ENCODE results near the gene AFAP1L2. TPM values are rescaled to one million over a fixed set of nuclear protein-coding genes. Genes with fewer than 3 reads are reported as not detected.
A peak's percentile ranks its signal among the peaks of the same experiment; 100 is the strongest.

The AFAP1L2 gene
- total RNA-seq, 1 experiment from 2014 or later: 170 TPM

DNA sequence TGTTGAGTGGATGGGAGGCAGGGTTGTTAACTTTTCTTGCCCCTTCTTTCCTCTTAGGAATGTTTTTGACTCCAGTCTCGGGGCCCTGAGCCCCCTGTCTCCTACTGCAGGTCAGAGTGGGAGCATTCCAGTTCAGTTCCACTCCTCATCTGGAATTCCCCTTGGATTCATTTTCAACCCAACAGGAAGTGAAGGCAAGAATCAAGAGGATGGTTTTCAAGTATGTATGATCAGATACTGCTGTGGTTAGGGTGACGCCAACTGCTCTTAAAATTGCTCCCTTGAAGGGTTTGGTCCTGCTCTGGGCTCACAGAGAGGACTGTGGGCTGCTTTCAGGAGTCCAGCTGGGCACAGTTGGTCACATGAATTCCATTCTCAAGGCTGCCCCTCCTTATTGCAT is 143.2 kb downstream of the AFAP1L2 start:
- CTCF ChIA-PET: no interaction called here
- POLR2A ChIA-PET: no interaction called here
- Histone ChIP-seq H3K9me3 (ENCODE audit: control insufficient read depth, insufficient read depth, low read depth, low read length) (no peaks in the 10 kb centered on the region), H3K27me3 (ENCODE audit: control insufficient read depth, insufficient read depth, low read length) (no peaks in the 10 kb centered on the region), H3K4me3 (ENCODE audit: low read depth in 2 of 2, low read length in 2 of 2) (no peak overlapping the region), H3K4me1 (ENCODE audit: control insufficient read depth, insufficient read depth, low read length) (peaks cover 7% of the 10 kb centered on the region; the same call in 1 of the 2 replicates), H3K36me3 (ENCODE audit: control insufficient read depth, insufficient read depth, low read length) (no peaks in the 10 kb centered on the region), H3K27ac (ENCODE audit: low read length) (no peak overlapping the region)
- peak; percentile 58; the same call in 1 of the 2 replicates for ATAC-seq
- in situ Hi-C loops (cut with HindIII; ENCODE audit: low pct_unique_long_range_greater_than_20kb, low sequenced_read_pairs): no loop called here
- no TSS peak for BruUV-seq (replicated peaks)
- TF ChIP-seq TCF7L2 (IDR thresholded peaks at IDR 0.05; ENCODE audit: low read depth, low read length): no peak
- TF ChIP-seq, protein P1, sequence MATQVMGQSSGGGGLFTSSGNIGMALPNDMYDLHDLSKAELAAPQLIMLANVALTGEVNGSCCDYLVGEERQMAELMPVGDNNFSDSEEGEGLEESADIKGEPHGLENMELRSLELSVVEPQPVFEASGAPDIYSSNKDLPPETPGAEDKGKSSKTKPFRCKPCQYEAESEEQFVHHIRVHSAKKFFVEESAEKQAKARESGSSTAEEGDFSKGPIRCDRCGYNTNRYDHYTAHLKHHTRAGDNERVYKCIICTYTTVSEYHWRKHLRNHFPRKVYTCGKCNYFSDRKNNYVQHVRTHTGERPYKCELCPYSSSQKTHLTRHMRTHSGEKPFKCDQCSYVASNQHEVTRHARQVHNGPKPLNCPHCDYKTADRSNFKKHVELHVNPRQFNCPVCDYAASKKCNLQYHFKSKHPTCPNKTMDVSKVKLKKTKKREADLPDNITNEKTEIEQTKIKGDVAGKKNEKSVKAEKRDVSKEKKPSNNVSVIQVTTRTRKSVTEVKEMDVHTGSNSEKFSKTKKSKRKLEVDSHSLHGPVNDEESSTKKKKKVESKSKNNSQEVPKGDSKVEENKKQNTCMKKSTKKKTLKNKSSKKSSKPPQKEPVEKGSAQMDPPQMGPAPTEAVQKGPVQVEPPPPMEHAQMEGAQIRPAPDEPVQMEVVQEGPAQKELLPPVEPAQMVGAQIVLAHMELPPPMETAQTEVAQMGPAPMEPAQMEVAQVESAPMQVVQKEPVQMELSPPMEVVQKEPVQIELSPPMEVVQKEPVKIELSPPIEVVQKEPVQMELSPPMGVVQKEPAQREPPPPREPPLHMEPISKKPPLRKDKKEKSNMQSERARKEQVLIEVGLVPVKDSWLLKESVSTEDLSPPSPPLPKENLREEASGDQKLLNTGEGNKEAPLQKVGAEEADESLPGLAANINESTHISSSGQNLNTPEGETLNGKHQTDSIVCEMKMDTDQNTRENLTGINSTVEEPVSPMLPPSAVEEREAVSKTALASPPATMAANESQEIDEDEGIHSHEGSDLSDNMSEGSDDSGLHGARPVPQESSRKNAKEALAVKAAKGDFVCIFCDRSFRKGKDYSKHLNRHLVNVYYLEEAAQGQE (IDR thresholded peaks at IDR 0.05; ENCODE audit: insufficient read depth in 1 of 2, low read depth in 2 of 2, low read length in 1 of 2): no peak
- TF ChIP-seq, protein P2, sequence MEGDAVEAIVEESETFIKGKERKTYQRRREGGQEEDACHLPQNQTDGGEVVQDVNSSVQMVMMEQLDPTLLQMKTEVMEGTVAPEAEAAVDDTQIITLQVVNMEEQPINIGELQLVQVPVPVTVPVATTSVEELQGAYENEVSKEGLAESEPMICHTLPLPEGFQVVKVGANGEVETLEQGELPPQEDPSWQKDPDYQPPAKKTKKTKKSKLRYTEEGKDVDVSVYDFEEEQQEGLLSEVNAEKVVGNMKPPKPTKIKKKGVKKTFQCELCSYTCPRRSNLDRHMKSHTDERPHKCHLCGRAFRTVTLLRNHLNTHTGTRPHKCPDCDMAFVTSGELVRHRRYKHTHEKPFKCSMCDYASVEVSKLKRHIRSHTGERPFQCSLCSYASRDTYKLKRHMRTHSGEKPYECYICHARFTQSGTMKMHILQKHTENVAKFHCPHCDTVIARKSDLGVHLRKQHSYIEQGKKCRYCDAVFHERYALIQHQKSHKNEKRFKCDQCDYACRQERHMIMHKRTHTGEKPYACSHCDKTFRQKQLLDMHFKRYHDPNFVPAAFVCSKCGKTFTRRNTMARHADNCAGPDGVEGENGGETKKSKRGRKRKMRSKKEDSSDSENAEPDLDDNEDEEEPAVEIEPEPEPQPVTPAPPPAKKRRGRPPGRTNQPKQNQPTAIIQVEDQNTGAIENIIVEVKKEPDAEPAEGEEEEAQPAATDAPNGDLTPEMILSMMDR (IDR thresholded peaks at IDR 0.05): no peak
- no peak for TF ChIP-seq SIN3A (IDR thresholded peaks at IDR 0.05; ENCODE audit: borderline replicate concordance, insufficient read depth, low read depth, low read length)
- TF ChIP-seq POLR2AphosphoS5 (IDR thresholded peaks at IDR 0.05; ENCODE audit: low read depth, low read length): no peak
- DNase-seq (ENCODE audit: low read depth, low spot score): no peak
- intact Hi-C loops (cut with micrococcal nuclease; ENCODE audit: unreplicated experiment): no loop called here

DNA sequence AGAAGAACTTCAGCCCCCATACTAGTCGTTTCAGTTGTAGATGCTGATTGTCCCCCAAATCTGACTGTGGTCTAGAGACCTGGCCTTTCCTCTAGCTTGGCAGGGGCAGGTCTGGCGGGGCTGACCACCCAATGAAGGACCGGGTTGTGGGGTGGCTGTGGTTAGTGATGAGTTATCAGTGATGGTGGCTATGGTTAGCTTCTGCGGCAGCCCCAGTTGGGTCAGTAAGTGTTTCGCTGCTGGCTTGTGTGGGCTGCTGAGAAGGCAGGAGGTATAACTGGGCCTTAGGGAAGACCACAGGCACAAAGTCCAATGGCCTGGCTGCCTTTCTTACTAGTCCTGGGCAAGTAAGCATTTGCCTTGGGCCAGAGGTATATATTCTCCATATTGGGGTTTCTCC is 143.9 kb downstream of the AFAP1L2 start:
- DNase-seq (ENCODE audit: low read depth, low spot score) (no peak), ATAC-seq (no peak)
- ChIA-PET POLR2A (no interaction called here), CTCF (no interaction called here)
- in situ Hi-C loops (cut with HindIII; ENCODE audit: low pct_unique_long_range_greater_than_20kb, low sequenced_read_pairs) (no loop called here), intact Hi-C loops (cut with micrococcal nuclease; ENCODE audit: unreplicated experiment) (no loop called here)
- no TSS peak for BruUV-seq (replicated peaks)
- H3K9me3 ChIP-seq (ENCODE audit: control insufficient read depth, insufficient read depth, low read depth, low read length): no peaks in the 10 kb centered on the region
- no peak overlapping the region for H3K27ac ChIP-seq (ENCODE audit: low read length)
- no peaks in the 10 kb centered on the region for H3K27me3 ChIP-seq (ENCODE audit: control insufficient read depth, insufficient read depth, low read length)
- no peak overlapping the region for H3K4me3 ChIP-seq (ENCODE audit: low read depth in 2 of 2, low read length in 2 of 2)
- peaks cover 7% of the 10 kb centered on the region; the same call in 1 of the 2 replicates for H3K4me1 ChIP-seq (ENCODE audit: control insufficient read depth, insufficient read depth, low read length)
- TF ChIP-seq TCF7L2 (IDR thresholded peaks at IDR 0.05; ENCODE audit: low read depth, low read length): no peak
- TF ChIP-seq, protein P1 (IDR thresholded peaks at IDR 0.05; ENCODE audit: insufficient read depth in 1 of 2, low read depth in 2 of 2, low read length in 1 of 2): no peak
- TF ChIP-seq, protein P2 (IDR thresholded peaks at IDR 0.05): no peak
- no peak for TF ChIP-seq POLR2AphosphoS5 (IDR thresholded peaks at IDR 0.05; ENCODE audit: low read depth, low read length)
- TF ChIP-seq SIN3A (IDR thresholded peaks at IDR 0.05; ENCODE audit: borderline replicate concordance, insufficient read depth, low read depth, low read length): no peak
- H3K36me3 ChIP-seq (ENCODE audit: control insufficient read depth, insufficient read depth, low read length): no peaks in the 10 kb centered on the region

Measured in Panc1 (cell line).